C4-2B (cell line): ENCODE measurements around the gene NDUFS8.

ENCODE experiments used
- H3K27ac ChIP-seq: fragments of 450-650 bp; 2 replicates; pipeline ENCODE4 v1.5.1; 2017
- ZFX ChIP-seq: fragments of 450-650 bp; IDR thresholded peaks from 2 replicates; pipeline ENCODE4 v1.6.1; 2017
- TF ChIP-seq, protein P1 (sequence below): fragments of 450-650 bp; conservative IDR thresholded peaks from 2 replicates; pipeline ENCODE4 v1.5.1; 2017; ENCODE audit warnings: mild to moderate bottlenecking

The NDUFS8 gene

DNA sequence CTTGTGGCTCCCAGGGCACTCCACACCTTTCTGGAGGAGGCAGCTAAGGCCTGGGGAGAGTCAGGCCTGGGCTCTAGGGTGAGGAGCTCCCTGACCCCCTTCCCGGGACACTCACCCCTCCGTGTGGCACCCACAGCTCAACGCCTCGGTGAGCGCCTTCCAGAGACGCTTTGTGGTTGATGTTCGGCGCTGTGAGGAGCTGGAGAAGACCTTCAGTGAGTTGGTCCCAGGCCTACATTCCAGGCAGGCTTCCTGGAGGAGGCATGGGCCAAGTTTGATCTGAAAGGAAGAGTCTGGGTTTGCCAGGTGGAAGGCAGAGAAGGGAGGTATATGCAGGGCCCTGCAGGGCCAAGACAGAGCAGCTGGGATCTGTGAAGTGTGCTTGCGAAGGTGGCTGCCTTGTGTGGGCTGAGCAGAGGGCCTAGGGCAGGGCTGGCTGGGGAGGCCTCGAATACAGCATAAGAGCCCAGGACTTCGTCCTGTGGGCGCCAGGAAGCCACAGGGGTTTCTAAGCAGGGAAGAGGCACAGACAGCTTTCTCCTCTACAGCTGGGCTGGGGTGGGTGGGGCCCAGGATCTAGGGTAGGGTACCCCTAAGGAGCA lies 11.2 kb downstream of the NDUFS8 start:
- no peak overlapping the region for H3K27ac ChIP-seq
- no peak for TF ChIP-seq ZFX
- TF ChIP-seq, protein P1, sequence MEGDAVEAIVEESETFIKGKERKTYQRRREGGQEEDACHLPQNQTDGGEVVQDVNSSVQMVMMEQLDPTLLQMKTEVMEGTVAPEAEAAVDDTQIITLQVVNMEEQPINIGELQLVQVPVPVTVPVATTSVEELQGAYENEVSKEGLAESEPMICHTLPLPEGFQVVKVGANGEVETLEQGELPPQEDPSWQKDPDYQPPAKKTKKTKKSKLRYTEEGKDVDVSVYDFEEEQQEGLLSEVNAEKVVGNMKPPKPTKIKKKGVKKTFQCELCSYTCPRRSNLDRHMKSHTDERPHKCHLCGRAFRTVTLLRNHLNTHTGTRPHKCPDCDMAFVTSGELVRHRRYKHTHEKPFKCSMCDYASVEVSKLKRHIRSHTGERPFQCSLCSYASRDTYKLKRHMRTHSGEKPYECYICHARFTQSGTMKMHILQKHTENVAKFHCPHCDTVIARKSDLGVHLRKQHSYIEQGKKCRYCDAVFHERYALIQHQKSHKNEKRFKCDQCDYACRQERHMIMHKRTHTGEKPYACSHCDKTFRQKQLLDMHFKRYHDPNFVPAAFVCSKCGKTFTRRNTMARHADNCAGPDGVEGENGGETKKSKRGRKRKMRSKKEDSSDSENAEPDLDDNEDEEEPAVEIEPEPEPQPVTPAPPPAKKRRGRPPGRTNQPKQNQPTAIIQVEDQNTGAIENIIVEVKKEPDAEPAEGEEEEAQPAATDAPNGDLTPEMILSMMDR = no peak

DNA sequence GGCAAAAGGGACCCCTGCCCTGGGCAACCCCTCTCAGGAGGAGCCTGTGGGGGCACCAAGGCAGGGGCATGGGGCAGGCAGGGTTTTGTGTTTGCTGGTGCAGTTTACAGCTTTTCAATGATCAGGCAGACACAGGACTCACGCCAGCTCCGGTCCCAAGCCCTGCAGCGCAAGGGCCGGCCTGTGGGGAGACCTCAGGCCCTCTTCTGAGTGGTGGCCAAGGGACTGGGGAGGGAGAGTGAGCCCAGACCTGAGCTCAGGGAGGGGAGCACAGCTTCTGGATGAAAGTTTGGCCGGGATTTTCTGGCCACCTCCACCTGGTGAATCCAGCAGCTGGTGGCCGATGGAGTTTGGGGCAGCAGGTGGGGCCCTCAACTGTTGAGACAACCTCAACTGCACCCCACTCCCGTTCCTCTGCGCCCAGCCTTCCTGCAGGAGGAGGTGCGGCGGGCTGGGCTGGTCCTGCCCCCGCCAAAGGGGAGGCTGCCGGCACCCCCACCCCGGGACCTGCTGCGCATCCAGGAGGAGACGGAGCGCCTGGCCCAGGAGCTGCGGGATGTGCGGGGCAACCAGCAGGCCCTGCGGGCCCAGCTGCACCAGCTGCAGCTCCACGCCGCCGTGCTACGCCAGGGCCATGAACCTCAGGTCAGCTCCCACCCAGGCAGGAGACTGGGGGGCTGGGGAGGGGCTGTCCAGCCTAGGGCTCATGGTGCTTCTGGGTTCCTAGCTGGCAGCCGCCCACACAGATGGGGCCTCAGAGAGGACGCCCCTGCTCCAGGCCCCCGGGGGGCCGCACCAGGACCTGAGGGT lies 11.9 kb downstream of the NDUFS8 start:
- TF ChIP-seq, protein P1 = no peak
- no peak for TF ChIP-seq ZFX
- H3K27ac ChIP-seq = no peak overlapping the region

DNA sequence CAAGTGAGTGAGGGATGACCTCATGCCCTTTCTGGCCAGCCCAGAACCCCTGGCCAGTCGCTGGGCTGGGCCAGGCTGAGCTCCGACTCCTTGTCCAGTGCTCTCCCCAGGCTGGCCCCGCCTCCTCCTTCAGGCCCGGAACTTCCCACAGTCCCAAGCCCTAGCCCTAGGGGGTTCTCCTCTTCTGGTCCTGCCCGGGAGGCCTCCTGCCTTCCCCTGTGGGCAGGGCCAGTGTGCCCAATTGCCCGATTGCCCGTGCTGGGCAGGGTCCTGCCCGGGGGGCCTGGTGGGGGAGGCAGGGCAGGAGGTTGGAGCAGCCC lies 12.5 kb downstream of the NDUFS8 start:
- no peak overlapping the region for H3K27ac ChIP-seq

DNA sequence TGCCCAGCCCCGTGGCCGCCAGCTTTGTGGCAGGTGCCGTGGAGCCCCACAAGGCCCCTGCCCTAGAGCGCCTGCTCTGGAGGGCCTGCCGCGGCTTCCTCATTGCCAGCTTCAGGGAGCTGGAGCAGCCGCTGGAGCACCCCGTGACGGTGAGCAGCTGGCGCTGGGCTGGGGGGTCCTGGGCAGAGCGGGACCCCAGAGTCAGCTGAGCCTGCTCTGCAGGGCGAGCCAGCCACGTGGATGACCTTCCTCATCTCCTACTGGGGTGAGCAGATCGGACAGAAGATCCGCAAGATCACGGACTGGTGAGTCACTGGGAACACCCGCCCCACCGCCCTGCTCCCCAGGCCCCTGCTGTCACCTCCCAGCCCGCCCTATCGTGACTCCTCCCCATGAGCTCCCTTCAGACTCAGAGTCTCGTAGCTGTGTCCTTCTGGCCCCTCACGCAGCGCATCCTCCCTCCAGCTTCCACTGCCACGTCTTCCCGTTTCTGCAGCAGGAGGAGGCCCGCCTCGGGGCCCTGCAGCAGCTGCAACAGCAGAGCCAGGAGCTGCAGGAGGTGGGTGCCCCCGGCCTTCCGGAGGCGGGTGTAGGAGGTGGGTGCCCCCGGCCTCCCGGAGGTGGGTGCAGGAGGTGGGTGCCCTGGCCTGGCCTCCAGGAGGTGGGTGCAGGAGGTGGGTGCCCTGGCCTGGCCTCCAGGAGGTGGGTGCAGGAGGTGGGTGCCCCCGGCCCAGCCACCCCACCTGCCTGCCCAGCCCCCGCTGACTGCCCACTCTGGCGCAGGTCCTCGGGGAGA lies 13.1 kb downstream of the NDUFS8 start:
- TF ChIP-seq, protein P1 = no peak
- no peak for TF ChIP-seq ZFX
- no peak overlapping the region for H3K27ac ChIP-seq

More for the DNA sequence above, 12.5 kb downstream of the NDUFS8 start:
- TF ChIP-seq, protein P1 = no peak
- TF ChIP-seq ZFX = no peak

DNA sequence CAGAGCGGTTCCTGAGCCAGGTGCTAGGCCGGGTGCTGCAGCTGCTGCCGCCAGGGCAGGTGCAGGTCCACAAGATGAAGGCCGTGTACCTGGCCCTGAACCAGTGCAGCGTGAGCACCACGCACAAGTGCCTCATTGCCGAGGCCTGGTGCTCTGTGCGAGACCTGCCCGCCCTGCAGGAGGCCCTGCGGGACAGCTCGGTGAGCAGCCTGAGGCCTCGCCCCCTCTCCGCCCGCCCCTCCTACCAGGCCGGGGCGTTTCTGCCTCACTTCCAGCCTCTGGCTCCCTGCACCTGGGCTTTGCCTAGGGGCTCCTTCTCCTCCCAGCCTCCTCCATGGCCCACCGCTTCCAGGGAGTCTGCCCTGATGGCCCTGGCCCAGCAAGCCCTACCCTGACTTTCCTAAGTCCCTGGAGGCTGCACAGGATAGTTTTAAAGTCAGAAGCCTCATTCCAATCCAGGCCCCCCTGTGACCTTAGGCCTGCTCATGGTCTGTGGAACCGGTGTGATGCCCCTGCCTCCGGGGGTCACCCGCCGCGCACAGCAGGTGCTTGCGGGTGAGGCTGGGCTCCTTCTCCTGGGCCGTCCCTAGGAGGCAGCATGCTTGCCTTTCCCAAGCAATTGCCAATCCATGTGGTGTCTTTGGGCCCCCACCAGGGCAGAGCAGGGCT lies 13.8 kb downstream of the NDUFS8 start:
- no peak overlapping the region for H3K27ac ChIP-seq
- TF ChIP-seq, protein P1 = no peak
- TF ChIP-seq ZFX = no peak

DNA sequence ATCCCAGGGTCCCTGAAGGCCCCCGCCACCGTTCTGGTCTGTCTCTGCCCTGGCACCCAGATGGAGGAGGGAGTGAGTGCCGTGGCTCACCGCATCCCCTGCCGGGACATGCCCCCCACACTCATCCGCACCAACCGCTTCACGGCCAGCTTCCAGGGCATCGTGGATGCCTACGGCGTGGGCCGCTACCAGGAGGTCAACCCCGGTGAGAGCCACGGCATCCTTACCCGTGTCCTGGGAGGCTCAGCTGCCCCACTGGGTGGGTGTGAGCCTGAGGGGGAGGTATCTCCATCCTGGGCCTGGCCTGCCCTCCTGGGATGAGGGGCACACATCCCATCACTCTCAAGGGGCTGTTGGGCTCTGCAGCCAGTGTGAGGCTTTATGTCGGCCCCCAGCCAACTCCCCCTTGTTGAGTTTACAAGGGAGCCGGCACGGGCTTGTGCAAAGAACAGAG lies 14.4 kb downstream of the NDUFS8 start:
- no peak for TF ChIP-seq ZFX
- TF ChIP-seq, protein P1 = no peak
- no peak overlapping the region for H3K27ac ChIP-seq
